ENCODE data around the gene GJC1. TPM values are rescaled to one million over a fixed set of nuclear protein-coding genes. Genes with fewer than 3 reads are reported as not detected.

Gene GJC1
- total RNA-seq, 2 experiments from 2014 or later, result not detected

GRCh38 chr17:44804302-44805089 is 25.6 kb downstream of the GJC1 start:
- Histone ChIP-seq H3K27me3 (ENCODE audit: control insufficient read depth in 1 of 2, insufficient read depth in 2 of 2, low read length in 2 of 2) (peaks cover 2 to 5% of the 10 kb centered on the region in 2 experiments), H3K4me1 (ENCODE audit: insufficient read depth, low read length) (no peaks in the 10 kb centered on the region), H3K9me3 (ENCODE audit: control insufficient read depth in 1 of 2, insufficient read depth in 1 of 2, low read length in 2 of 2) (no peaks in the 10 kb centered on the region), H3K27ac (ENCODE audit: low read depth in 1 of 2, low read length in 2 of 2) (no peak overlapping the region), H3K4me3 (ENCODE audit: low read length) (no peak overlapping the region), H3K36me3 (ENCODE audit: insufficient read depth, low read length) (no peaks in the 10 kb centered on the region)
- ChIA-PET CTCF (no interaction called here), POLR2A (no interaction called here)
- Mint-ChIP-seq H3K27ac (no peak overlapping the region), H3K4me3 (no peak overlapping the region), H3K36me3 (ENCODE audit: low read depth) (no peaks in the 10 kb centered on the region), H3K27me3 (peaks cover 9% of the 10 kb centered on the region), H3K9me3 (no peaks in the 10 kb centered on the region), H3K4me1 (ENCODE audit: low read depth) (no peaks in the 10 kb centered on the region)
- intact Hi-C loops (cut with DNase I, micrococcal nuclease), result no loop called here
- TF ChIP-seq CTCF (IDR thresholded peaks at IDR 0.05), result no peak
- DNase-seq (no peak), ATAC-seq (ENCODE audit: poor library complexity) (no peak)

- Histone ChIP-seq H3K4me3 (ENCODE audit: low read length) (no peak overlapping the region), H3K9me3 (ENCODE audit: control insufficient read depth in 1 of 2, insufficient read depth in 1 of 2, low read length in 2 of 2) (no peaks in the 10 kb centered on the region), H3K27ac (ENCODE audit: low read depth in 1 of 2, low read length in 2 of 2) (no peak overlapping the region), H3K27me3 (ENCODE audit: control insufficient read depth in 1 of 2, insufficient read depth in 2 of 2, low read length in 2 of 2) (peaks cover 0 to 3% of the 10 kb centered on the region in 2 experiments), H3K4me1 (ENCODE audit: insufficient read depth, low read length) (no peaks in the 10 kb centered on the region), H3K36me3 (ENCODE audit: insufficient read depth, low read length) (no peaks in the 10 kb centered on the region)
- ATAC-seq (ENCODE audit: poor library complexity), result no peak
- Mint-ChIP-seq H3K27me3 (peaks cover 2% of the 10 kb centered on the region), H3K4me3 (no peak overlapping the region), H3K9me3 (no peaks in the 10 kb centered on the region), H3K27ac (no peak overlapping the region), H3K36me3 (ENCODE audit: low read depth) (no peaks in the 10 kb centered on the region), H3K4me1 (ENCODE audit: low read depth) (no peaks in the 10 kb centered on the region)
- intact Hi-C loops (cut with DNase I, micrococcal nuclease), result no loop called here
- no peak for TF ChIP-seq CTCF (IDR thresholded peaks at IDR 0.05)
- POLR2A ChIA-PET, result interaction anchor here (1.1 kb wide), 1 partner anchor 17 kb away, joined by 5 read pairs; no protein-coding TSS in a partner anchor
- CTCF ChIA-PET, result no interaction called here
- DNase-seq, result no peak
Measured at GRCh38 chr17:44801880-44802279, 28.2 kb downstream of the GJC1 start.

GRCh38 chr17:44798356-44798755 is 31.7 kb downstream of the GJC1 start:
- ChIA-PET CTCF (interaction anchor here (1.1 kb wide), 1 partner anchor 20 kb away, joined by 3 read pairs; no protein-coding TSS in a partner anchor), POLR2A (no interaction called here)
- no peak overlapping the region for H3K4me3 ChIP-seq (ENCODE audit: low read length)
- H3K4me1 ChIP-seq (ENCODE audit: insufficient read depth, low read length), result no peaks in the 10 kb centered on the region
- H3K9me3 ChIP-seq (ENCODE audit: control insufficient read depth in 1 of 2, insufficient read depth in 1 of 2, low read length in 2 of 2), result no peaks in the 10 kb centered on the region
- TF ChIP-seq CTCF (IDR thresholded peaks at IDR 0.05), result no peak
- H3K36me3 Mint-ChIP-seq (ENCODE audit: low read depth), result no peaks in the 10 kb centered on the region
- no peak overlapping the region for H3K27ac Mint-ChIP-seq
- H3K27me3 Mint-ChIP-seq, result no peaks in the 10 kb centered on the region
- intact Hi-C loops (cut with DNase I, micrococcal nuclease), result no loop called here
- ATAC-seq (ENCODE audit: poor library complexity) (no peak), DNase-seq (no peak)
- H3K4me3 Mint-ChIP-seq, result no peak overlapping the region
- no peaks in the 10 kb centered on the region for H3K9me3 Mint-ChIP-seq
- peaks cover 0 to 3% of the 10 kb centered on the region in 2 experiments for H3K27me3 ChIP-seq (ENCODE audit: control insufficient read depth in 1 of 2, insufficient read depth in 2 of 2, low read length in 2 of 2)
- no peak overlapping the region for H3K27ac ChIP-seq (ENCODE audit: low read depth in 1 of 2, low read length in 2 of 2)
- no peaks in the 10 kb centered on the region for H3K36me3 ChIP-seq (ENCODE audit: insufficient read depth, low read length)
- no peaks in the 10 kb centered on the region for H3K4me1 Mint-ChIP-seq (ENCODE audit: low read depth)

Measured in CD4-positive, alpha-beta T cell (primary cell).